HepG2 (cell line): ENCODE results near the gene KNG1. TPM values are rescaled to one million over a fixed set of nuclear protein-coding genes. Genes with fewer than 3 reads are reported as not detected.

ENCODE experiments used
- BORCS8-MEF2B ChIP-seq: sonication (generic); formaldehyde crosslinking; IDR thresholded peaks from 2 replicates; pipeline ENCODE4 v1.8.0; 2022; ENCODE audit warnings: mild to moderate bottlenecking, missing genetic modification reagents
- ESRRA ChIP-seq: sonication (generic); formaldehyde crosslinking; IDR thresholded peaks from 2 replicates; pipeline ENCODE4 v1.5.1; 2020; ENCODE audit warnings: mild to moderate bottlenecking, low read depth, missing genetic modification reagents
- HDAC2 ChIP-seq: sonication (generic); formaldehyde crosslinking; IDR thresholded peaks from 2 replicates; pipeline ENCODE4 v1.4.0; 2020; ENCODE audit warnings: missing genetic modification reagents
- HDAC6 ChIP-seq: fragments of 200-600 bp; sonication (generic); IDR thresholded peaks from 2 replicates; pipeline ENCODE4 v1.7.0; 2017; ENCODE audit warnings: mild to moderate bottlenecking, antibody characterized with exemption, low read length, low read depth
- LCORL ChIP-seq, 2 experiments: fragments of 450-650 bp in 1 of 2; sonication (generic) in 1 of 2; formaldehyde crosslinking in 1 of 2; IDR thresholded peaks; 2 replicates each; pipeline versions ENCODE4 v1.5.0 to v1.6.1; 2017 to 2020; ENCODE audit warnings: antibody characterized with exemption in 1 of 2, missing genetic modification reagents in 1 of 2
- MYPOP ChIP-seq: sonication (generic); formaldehyde crosslinking; IDR thresholded peaks from 2 replicates; pipeline ENCODE4 v1.8.1; 2023; ENCODE audit warnings: mild to moderate bottlenecking, moderate library complexity, missing genetic modification reagents
- RNF219 ChIP-seq: sonication (generic); formaldehyde crosslinking; IDR thresholded peaks from 2 replicates; pipeline ENCODE4 v1.5.0; 2020; ENCODE audit warnings: mild to moderate bottlenecking, missing genetic modification reagents
- THYN1 ChIP-seq: sonication (generic); formaldehyde crosslinking; IDR thresholded peaks from 2 replicates; pipeline ENCODE4 v1.8.1; 2023; ENCODE audit warnings: low read depth, mild to moderate bottlenecking, moderate library complexity, missing genetic modification reagents, borderline replicate concordance
- YY1 ChIP-seq: IDR thresholded peaks from 2 replicates; pipeline ENCODE4 v1.6.1; 2011; ENCODE audit warnings: low read length, low read depth, moderate library complexity, mild to moderate bottlenecking; ENCODE audit not compliant: insufficient read depth, insufficient replicate concordance
- ZBTB3 ChIP-seq: sonication (generic); formaldehyde crosslinking; IDR thresholded peaks from 2 replicates; pipeline ENCODE4 v1.4.0; 2020; ENCODE audit warnings: low read depth, mild to moderate bottlenecking, moderate library complexity, missing genetic modification reagents, borderline replicate concordance
- ZBTB46 ChIP-seq: sonication (generic); formaldehyde crosslinking; IDR thresholded peaks from 2 replicates; pipeline ENCODE4 v1.4.0; 2020; ENCODE audit warnings: mild to moderate bottlenecking, missing genetic modification reagents, borderline replicate concordance
- ZNF280D ChIP-seq: sonication (generic); formaldehyde crosslinking; IDR thresholded peaks from 2 replicates; pipeline ENCODE4 v1.5.1; 2020; ENCODE audit warnings: mild to moderate bottlenecking, missing genetic modification reagents
- ZNF337 ChIP-seq: sonication (generic); formaldehyde crosslinking; IDR thresholded peaks from 2 replicates; pipeline ENCODE4 v1.5.1; 2020; ENCODE audit warnings: missing genetic modification reagents, low read depth, mild to moderate bottlenecking, borderline replicate concordance
- ZNF724P ChIP-seq: sonication (generic); formaldehyde crosslinking; IDR thresholded peaks from 2 replicates; pipeline ENCODE4 v1.8.0; 2022; ENCODE audit warnings: missing genetic modification reagents, borderline replicate concordance
- ZNF75D ChIP-seq: sonication (generic); formaldehyde crosslinking; IDR thresholded peaks from 2 replicates; pipeline ENCODE4 v1.8.1; 2023; ENCODE audit warnings: missing genetic modification reagents, mild to moderate bottlenecking, borderline replicate concordance
- ZNF792 ChIP-seq: IDR thresholded peaks from 2 replicates; pipeline ENCODE4 v1.6.1; 2016
- ZUFSP ChIP-seq: sonication (generic); formaldehyde crosslinking; IDR thresholded peaks from 2 replicates; pipeline ENCODE4 v1.9.0; 2021; ENCODE audit warnings: missing genetic modification reagents, mild to moderate bottlenecking, borderline replicate concordance
- polyA plus RNA-seq, 8 experiments: library from polyadenylated mRNA; depleted of rRNA in 3 of 8; stranded (reverse) in 7 of 8; unstranded in 1 of 8; fragments of >200 nt; fragmentation: Illumina TruSeq in 4 of 8; extraction: Trizol in 4 of 8; gene quantifications; 2 replicates each; pipeline versions ENCODE4 v1.2.1 to v1.2.3, GENCODE V29; 2011 to 2016; ENCODE audit warnings: low read depth in 4 of 8, missing spikeins in 1 of 8, mixed read lengths in 1 of 8; ENCODE audit not compliant: insufficient read depth in 1 of 8
- total RNA-seq, 5 experiments: library from RNA; depleted of rRNA; stranded (reverse); fragments of >200 nt; fragmentation: Illumina TruSeq; extraction: Trizol; gene quantifications; 2 replicates each; pipeline ENCODE4 v1.2.3, GENCODE V29; 2016; ENCODE audit warnings: low read depth in 1 of 5

KNG1 gene
- total and polyA plus RNA-seq, 2 of the 13 experiments (the other 11 are each of a cell fraction or from before 2014, with no cell fraction given): 6.5 to 7.0 TPM

GRCh38 chr3:186783731-186784515, 66.8 kb downstream of the KNG1 start (continued):
- TF ChIP-seq THYN1 (no peak), LCORL (IDR thresholded peaks at IDR 0.05) (no peak), LCORL (CRISPR knock-in tag; IDR thresholded peaks at IDR 0.05) (no peak), ZNF724P (peak; percentile 24; the same call in 1 of the 2 replicates), ZUFSP (no peak), ZBTB46 (CRISPR knock-in tag) (no peak), HDAC6 (no peak), ZNF280D (CRISPR knock-in tag) (no peak; the same call in 1 of the 2 replicates), RNF219 (CRISPR knock-in tag) (no peak), YY1 (peak; percentile 76), ZBTB3 (peak; percentile 39; the same call in 1 of the 2 replicates), MYPOP (CRISPR knock-in tag) (no peak), ZNF792 (CRISPR knock-in tag) (no peak), BORCS8-MEF2B (CRISPR knock-in tag) (peak; percentile 27; the same call in 1 of the 2 replicates), ZNF75D (CRISPR knock-in tag) (no peak), ZNF337 (CRISPR knock-in tag) (0 out of 2 replicates have a peak, but pooled peaks have one; percentile 23), ESRRA (CRISPR knock-in tag) (no peak; the same call in 1 of the 2 replicates), HDAC2 (CRISPR knock-in tag) (no peak)
